ENCODE results near the gene SEC11C.

- TF ChIP-seq CTCF (IDR thresholded peaks at IDR 0.05; ENCODE audit: poor library complexity) = no peak
- TF ChIP-seq EZH2 (IDR thresholded peaks at IDR 0.05; ENCODE audit: borderline replicate concordance) = no peak
- no peak for TF ChIP-seq EZH2phosphoT487 (IDR thresholded peaks at IDR 0.05; ENCODE audit: low read depth, severe bottlenecking, unreplicated experiment)
Measured at GRCh38 chr18:59177485-59177884, 37.8 kb downstream of the SEC11C start.
